ENCODE results near the gene BTBD18.
A peak's percentile ranks its signal among the peaks of the same experiment; 100 is the strongest.

- TF ChIP-seq POLR2A (IDR thresholded peaks at IDR 0.05), result no peak
- peak in 2 of 3 experiments; percentile 23 to 38 for TF ChIP-seq CTCF (IDR thresholded peaks at IDR 0.05)
Measured at GRCh38 chr11:57763568-57763967, 11.9 kb upstream of the BTBD18 start.

Measured in testis (tissue), 2 donors.